H1 (cell line): ENCODE results near the gene RPS17.

Experiments used
- GABPA ChIP-seq: IDR thresholded peaks from 2 replicates; pipeline ENCODE4 v1.6.1; 2011; ENCODE audit warnings: mild to moderate bottlenecking, low read length, moderate library complexity, borderline replicate concordance; ENCODE audit not compliant: insufficient read depth
- TAF1 ChIP-seq: IDR thresholded peaks from 2 replicates; pipeline ENCODE4 v1.6.1; 2011; ENCODE audit warnings: mild to moderate bottlenecking, low read depth, low read length

- no peak for TF ChIP-seq GABPA
- no peak for TF ChIP-seq TAF1
Observed at GRCh38 chr15:82545478-82545877, 5.2 kb upstream of the RPS17 start.
